Measurements from ENCODE around the gene MBD5. TPM values are rescaled to one million over a fixed set of nuclear protein-coding genes. Genes with fewer than 3 reads are reported as not detected.

The MBD5 gene
- total RNA-seq, 1 donor from 2014 or later, result 13.2 TPM

DNA sequence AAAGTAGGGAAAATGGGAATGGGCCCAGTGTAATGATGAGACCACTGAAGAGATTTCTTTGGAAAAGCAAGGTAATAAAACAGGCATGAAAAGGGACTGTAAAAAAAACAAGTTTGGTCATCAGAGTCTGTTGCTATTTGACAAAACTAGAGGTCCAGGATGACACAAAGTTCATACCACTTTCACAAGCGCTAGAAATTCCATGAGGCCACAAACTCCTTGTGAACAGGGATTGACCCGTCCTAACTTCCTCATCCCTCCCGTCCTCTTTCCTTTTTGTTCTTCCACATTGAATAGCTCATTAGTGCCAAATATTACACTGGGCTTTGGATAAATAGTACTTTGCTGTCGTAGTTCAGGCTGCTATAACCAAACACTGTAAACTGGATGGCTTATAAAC, 434.9 kb downstream of the MBD5 start:
- no peak for DNase-seq (ENCODE audit: low read depth)

DNA sequence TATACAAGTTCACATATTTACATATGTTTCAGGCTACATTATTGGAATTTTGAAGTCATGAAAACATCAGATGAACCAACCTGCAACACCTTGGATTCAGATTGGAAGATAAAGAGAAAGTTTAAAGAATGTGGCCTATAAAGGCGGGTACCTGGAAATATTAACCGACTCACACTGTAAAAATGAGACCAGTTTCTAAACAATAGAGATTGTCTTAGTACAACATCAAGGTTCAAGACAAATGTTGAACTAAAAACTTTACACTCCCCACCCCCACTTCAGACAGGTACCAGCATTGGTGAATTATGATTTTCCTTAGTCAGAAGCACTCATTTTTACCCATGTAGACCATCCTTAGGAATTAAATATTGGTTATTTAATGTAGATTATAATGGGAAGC, 437.3 kb downstream of the MBD5 start:
- no peak for DNase-seq (ENCODE audit: low read depth)

DNA sequence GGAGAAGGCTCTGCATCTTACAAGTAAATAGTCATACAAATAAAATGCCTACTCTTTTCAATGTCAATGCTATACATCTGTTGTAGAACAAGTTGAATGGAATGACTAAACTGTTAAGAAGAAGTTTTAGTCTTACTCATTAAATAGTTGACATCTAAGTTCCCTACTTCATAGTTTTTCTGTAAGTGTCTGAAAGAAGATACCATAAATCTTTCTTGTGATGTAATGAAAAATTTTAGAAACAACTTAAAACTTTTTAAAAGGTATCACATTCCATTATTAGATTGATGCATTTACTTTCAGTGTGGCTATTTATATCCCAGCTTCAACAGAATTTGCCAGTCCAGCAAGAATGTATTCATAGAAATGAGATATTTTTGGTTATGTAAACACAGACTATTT, 438.5 kb downstream of the MBD5 start:
- DNase-seq (ENCODE audit: low read depth), result no peak

DNA sequence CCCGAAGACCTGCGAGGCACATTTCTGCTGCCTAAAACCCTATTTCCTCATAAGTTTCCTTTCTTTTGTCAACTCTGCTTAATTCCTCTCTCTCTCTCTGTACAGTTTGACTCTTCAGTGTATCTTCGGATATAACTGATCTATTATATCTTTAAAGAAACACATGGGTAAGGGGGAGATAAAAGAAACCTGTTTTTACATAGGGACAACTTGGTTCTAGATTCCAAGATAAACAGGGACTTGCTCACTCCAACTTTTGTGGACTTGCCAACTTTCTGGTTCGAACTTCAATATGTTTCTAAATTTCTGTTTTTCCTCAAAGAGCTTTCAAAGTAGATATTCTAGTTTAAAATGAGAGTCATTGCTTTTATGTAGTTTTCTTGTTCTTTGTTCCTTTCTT, 441.0 kb downstream of the MBD5 start:
- DNase-seq (ENCODE audit: low read depth), result no peak

DNA sequence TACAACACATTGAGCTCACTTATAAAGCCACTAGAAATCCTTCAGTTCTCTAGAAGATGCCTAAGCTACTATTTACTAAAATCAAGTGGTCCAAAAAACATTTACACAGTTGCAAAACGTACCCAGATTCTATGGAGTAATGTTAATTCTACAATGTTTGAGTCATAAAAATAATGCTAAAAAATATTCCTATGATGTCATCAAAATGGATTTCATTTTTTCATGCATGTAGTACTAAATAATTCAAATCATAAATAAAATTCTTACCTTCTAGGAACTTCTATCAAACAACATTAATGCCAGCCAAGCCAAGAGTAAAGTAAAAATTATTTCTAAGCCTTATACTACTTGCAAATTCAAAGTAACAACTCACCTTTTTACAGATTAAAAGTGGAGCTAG, 454.7 kb downstream of the MBD5 start:
- DNase-seq (ENCODE audit: low read depth), result no peak

DNA sequence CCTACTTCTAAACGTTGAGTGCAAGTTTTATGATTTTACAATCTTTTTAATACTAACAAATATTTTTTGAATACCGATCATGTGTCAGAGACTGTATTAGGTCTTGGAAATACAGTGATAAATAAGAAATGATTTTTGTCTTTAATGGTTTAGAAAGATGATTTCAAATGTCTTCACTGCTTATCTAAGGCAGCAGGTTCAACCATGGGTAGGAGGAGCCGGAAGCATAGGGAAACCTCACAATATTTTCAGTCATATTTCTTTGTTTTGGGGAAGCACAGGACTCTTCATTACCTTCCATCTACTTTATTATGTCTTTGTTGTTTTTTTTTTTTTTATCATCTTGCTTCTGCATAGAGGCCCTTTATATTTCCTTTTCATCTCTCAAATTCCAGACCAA, 458.5 kb downstream of the MBD5 start:
- DNase-seq (ENCODE audit: low read depth), result no peak

DNA sequence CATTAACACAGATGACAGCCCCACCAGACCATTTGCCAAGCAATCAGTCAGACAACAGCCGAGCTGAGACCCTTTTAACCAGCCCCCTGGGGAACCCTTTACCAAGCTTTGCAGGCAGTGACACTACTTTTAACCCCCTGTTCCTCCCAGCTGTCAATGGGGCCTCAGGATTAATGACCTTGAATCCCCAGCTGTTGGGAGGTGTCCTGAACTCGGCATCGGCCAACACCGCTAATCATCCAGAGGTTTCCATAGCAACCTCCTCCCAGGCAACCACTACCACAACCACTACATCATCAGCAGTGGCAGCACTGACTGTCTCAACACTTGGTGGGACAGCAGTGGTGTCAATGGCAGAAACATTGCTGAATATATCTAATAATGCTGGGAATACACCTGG, 462.8 kb downstream of the MBD5 start:
- peak; percentile 29 for DNase-seq (ENCODE audit: low read depth)

DNA sequence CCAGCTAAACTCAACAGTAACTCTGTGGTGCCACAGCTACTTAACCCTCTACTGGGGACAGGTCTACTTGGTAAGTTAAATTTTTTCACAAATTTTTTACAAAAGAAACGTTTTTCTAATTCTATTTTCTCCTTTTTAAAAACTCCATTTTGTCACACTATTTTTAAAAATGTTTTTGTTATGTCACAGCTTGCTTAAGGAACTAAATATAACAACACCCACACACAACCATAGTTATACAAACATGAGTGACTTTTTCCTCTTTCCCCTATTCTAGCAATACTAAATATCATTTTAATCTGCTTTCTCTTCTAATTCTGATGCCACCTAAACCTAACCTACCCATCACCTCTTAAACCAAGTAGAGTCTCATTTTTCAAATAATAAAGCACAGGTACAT, 463.2 kb downstream of the MBD5 start:
- DNase-seq (ENCODE audit: low read depth), result no peak

DNA sequence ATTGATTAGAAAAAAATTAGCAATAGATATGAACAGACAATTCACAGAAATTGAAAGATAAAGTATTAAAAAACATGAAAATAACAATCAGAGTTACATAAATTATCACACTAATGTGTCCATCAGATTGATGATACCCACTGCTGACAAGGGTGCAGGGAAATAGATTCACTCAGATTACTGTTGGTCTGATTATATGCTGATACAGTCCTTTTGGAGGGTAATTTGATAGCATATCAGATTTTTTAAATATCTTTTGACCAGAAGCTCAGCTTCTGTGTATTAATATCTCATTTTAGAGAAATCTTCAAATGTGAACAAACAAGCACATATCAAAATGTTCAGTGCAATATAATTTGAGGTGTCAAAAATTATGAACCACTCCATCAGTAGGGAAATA, 465.8 kb downstream of the MBD5 start:
- DNase-seq (ENCODE audit: low read depth), result no peak

DNA sequence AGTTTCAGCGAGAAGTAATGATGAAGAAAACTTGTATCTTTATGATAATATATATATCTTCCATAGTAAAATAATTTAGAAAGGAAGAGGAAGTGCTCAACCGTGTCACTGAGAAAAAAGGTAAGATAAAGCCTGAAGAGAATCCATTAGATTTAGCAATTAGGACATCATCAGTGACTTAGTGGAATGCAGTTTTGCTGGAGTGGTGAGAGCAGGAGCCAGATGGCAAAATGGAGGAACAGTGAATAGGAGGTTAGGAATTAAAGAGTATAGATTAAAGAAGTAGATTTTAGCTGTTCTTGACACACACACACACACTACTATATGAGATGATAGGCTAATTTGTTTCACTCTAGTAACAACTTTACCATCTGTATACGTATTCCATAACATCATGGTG, 466.5 kb downstream of the MBD5 start:
- DNase-seq (ENCODE audit: low read depth), result no peak

DNA sequence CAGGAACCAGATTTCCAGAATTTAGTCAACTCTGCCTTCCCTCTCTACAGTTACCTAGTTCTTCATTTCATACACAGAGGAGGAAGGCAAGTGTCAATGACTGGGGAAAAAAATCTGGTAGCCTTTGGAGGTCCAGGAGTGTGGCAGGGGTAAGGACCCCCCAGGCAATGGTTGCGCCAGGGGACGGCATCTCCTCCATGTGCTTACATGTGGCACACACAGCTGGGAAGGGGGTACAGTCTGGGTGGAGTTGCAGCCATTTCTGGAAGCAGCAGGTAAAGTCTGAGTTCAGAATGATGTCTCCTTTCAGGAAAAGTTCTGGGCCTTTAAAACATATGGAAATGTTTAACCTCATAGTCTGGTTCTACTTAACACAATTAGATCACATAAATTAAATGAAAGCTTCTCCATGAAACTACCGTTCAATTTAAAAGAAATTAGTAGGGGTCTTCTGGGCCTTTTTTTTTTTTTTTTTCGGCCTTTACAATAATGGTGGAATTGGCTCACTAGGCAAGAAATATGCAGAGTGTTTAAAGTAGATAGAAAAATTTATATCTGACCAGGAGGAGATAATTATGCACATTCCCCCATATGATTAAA, 470.0 kb downstream of the MBD5 start:
- no peak for DNase-seq (ENCODE audit: low read depth)

DNA sequence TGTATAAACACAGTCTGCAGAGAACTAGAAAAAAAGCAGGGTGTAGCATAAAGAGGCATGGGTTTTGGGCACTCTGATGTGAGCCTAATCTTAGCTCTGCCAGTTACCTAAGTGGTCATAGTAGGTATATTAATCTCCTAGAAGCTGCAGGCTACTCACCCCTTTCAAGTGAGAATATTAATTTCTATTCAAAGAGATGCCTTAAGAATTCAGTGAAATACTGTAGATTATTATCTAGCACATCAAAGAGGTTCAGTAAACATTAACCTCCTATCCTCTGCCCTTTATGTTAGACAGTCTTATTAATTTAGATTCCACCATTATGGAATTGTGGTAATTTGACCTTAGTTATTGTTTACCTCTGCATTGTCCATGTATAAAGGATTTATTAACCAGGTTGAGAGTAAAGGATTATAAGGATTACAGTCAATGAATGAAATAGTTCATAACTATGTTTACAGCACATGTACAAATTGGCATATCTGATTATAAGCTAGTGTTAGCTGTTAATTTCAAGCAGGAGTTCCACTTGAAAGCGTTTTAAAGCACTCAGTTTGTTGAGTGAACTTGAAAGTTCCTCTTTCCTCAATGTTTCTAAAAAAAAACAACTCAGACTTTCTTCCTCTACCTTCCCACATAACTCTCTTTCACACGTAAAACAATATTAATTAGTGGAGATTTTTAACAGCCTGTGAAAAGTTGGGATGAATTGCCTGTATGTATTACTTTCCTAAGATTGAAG, 473.1 kb downstream of the MBD5 start:
- no peak for DNase-seq (ENCODE audit: low read depth)

DNA sequence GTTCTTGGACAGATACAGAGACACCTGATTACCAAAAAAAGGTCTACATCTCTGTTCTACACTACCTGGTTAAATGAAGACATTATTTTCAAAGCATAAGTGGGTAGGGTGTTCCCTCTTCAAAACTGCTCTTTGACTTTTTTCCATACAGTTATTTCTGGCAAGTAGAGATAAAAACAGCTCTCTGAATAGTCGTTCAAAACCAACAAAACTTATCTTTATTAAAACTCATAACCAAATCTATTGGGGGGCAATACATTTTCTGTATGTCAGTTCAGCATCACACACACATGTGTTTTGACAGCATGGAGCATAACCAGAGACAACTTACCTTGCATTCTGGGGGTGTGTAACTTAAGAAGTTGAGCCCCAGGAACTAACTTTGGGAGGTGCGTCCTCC, 474.7 kb downstream of the MBD5 start:
- no peak for DNase-seq (ENCODE audit: low read depth)

DNA sequence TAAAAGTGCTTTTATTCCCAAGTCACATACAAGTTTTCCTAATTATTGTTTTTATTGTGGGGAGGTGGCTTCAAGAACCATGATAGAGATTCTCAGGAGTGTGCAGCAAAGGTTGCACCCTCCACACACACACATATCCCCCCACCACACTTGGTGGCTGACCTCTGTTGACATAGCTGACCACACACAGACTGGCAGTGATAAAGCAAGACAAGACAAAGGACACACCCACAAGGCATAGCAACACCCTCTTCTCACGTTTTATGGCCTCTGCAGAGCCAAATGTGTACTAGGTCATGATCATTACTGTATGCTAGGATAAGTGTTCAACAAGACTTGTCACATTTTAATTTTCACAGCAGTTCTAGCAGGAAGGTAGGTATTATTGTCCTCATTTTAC, 480.7 kb downstream of the MBD5 start:
- peak; percentile 29 for DNase-seq (ENCODE audit: low read depth)

DNA sequence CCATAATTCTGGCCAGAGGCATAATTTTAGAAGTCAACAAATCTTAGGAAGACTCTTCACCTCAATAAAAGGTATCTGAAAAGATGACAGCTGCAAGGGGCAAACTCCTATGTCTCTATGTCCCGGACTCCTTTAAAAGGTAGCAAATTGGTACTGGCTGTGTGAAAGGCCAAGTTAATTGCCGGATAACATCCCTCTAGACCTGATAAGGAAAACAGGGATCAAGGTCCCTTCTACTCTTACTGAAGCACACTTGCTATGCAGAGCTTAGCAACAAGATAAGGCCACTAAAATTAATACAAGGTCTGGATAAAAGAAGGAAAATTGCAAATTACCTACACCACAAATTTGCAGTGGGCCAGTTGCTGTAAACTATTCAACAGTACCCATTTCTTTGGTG, 482.6 kb downstream of the MBD5 start:
- DNase-seq (ENCODE audit: low read depth), result no peak

DNA sequence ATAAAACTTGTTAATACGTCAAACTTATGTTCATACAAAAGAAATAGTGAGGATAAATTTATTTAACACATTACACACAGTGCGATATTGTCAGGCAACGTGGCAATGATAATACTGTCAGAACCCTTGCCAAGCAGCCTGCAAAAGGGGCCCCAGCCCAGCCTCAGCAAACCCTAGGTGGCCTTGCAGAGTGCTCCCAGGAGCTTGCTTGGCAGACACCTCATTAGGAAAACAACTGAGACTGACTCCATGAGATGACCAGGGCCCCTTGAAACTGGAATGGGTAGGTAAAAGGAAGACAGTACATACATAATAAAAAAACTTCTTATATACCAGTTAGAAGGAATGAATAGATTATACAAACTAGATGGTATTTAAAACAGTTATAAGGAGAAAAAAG, 487.1 kb downstream of the MBD5 start:
- DNase-seq (ENCODE audit: low read depth), result no peak

DNA sequence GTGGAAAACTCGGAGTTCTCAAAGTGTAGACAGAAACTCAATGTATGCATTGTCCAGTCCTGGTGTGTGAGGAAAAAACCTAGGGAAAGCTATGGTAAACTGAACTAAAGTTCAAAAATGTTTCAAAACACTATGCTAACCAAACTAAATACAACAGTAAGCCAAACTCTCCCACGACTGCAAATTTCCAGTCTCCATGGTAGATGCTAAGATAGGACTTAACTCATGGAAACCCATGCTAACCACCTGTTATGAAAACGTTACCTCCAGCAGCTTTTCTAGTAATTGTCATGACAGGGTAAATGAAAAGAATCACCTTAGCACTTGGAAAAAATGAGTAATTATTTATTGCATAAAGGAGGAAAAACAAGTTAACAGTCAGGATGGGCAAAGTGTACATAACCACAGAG, 488.0 kb downstream of the MBD5 start:
- no peak for DNase-seq (ENCODE audit: low read depth)

DNA sequence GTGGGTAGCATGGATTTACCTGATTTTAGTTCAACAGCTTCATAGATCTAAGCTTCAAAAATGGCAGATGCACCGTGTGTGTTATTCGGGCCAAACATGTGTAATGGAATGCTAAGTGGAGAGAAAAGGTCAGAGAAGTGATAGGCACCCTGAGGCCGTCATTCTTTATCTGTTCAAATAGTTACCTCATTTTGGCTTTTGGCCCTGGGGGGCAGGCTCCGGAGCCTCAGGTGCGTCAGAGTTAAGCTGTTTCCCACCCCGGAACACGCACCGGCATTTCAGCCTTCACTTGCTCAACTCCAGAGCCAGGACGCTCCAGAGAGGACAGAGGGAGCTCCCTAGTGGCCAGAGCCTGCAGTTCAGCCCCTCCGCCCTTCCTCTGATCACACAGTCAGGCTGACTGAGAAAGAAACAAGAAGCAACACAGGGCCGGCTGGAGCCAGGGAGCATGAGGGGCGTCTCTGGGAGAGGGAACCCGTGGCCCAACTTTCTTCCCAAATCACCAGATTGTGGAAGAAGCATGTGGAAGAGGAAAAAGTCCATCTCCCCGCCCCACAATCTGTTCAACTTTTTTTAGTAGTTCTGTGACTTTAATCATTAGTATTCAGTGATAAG, 488.5 kb downstream of the MBD5 start:
- peak; percentile 78 for DNase-seq (ENCODE audit: low read depth)

DNA sequence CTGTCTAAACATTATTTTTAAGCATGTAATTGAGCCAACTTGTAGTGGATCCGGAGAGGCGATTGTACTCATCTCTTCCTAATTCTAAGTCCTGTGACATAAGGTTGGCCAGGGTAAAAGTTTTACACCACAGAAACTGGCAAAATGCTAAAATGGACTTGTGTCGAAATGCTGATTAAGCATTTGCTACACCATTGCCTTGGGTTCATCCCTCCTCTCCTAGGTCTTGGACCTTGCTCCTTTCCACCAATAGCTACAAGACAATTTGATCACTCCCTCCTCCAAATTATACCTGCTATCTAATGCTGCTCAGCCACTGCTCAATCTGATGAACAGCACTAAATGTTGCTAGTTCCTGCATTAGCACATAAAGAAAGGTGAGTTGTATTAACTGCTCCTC, 491.0 kb downstream of the MBD5 start:
- DNase-seq (ENCODE audit: low read depth), result no peak

DNA sequence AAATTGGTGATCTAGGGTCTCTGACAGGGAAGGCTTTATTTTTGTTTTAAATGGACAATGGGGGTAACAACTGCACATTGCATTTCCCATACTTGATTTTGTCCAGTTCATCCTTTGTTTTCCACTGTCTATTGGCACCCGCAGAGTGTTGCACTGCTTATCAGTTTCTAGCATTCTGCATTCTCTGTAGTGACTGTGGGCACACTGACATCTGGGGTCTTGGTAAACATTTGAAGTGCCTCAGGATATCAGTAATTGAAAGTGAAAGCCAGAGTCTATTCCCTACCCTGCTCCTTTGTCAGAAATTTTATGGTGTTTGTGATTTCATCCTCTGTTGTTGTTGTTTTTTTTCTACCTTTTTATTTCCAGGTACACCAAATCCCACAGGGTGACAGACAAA, 491.6 kb downstream of the MBD5 start:
- no peak for DNase-seq (ENCODE audit: low read depth)

DNA sequence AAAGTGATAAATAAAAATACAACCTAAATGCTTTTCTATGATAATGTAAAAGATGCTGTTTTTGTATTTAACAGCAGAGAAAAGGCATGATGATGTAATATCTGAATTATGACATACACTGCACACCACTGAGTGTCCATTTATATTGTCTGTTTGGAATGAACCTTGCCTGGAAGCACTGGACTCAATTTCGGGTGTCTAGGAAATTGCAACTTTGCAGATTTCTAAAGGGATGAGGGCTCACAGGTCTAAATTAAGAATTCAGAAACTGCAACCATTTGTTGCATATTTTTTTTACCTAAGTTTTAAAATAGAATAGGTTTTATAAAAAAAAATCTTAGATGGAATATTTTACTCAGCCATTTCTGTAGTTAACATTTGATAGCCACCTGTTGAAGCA, 492.5 kb downstream of the MBD5 start:
- DNase-seq (ENCODE audit: low read depth), result no peak

DNA sequence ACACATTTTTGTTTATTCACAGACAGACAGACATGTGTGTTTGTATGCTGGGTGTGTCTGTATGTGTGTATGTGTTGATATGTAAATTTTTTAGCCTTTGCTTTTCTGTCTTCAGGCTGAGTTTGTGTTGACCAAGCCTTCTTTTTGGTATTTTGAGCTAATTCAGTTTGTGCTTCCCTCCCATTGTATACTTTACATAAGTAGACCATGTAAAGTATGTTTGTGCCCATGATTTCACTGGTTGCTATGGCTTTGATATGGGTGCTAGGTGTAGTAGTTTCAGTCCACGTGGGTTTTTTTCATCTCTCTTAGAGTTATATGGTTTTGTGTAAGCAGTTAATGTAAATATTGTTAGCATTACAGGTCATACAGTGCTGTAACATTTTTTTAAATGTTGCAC, 494.2 kb downstream of the MBD5 start:
- DNase-seq (ENCODE audit: low read depth), result no peak

DNA sequence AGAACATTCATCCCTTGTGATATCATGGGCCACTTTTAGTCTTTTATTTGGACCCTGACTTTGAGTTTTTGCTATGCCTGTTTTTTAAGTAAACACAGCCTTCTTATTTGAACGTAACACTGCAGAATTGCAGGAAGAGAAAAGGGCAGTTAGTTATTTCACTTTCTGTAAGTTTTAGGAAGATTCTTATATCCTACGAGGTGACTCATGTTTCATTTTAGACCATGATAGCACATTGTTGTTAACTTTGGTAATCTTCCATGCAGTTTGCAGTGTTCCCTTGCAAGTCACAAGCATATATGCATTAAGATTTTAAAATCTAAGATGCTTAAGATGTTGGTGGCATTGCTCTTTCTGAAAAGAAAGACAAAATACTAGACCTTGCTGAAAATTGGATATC, 495.1 kb downstream of the MBD5 start:
- no peak for DNase-seq (ENCODE audit: low read depth)
